HFF-Myc (cell line): ENCODE measurements around the gene RAB3IP.
"Not testable (repeated sequence)": the region's sequence is repeated elsewhere in the genome, so short reads cannot be mapped to it uniquely, and the experiment has no call there.

Experiments
- DNase-seq: peaks from one replicate; pipeline ENCODE4 v3.0.0-alpha.2; 2011; ENCODE audit warnings: low read depth; ENCODE audit errors: extremely low read depth
- H3K4me3 ChIP-seq: replicated peaks from 2 replicates; pipeline ENCODE4 v1.5.1; 2011; ENCODE audit warnings: low read depth, mild to moderate bottlenecking, control low read depth, low read length
- TF ChIP-seq, protein P1 (sequence below): IDR thresholded peaks from 2 replicates; pipeline ENCODE4 v1.5.1; 2012; ENCODE audit warnings: mild to moderate bottlenecking, low read depth, low read length, control low read depth; ENCODE audit errors: missing control alignments

The RAB3IP gene

GRCh38 chr12:69840727-69841126, 102.1 kb downstream of the RAB3IP start:
- H3K4me3 ChIP-seq, result no peak overlapping the region
- no peak for DNase-seq
- TF ChIP-seq, protein P1, sequence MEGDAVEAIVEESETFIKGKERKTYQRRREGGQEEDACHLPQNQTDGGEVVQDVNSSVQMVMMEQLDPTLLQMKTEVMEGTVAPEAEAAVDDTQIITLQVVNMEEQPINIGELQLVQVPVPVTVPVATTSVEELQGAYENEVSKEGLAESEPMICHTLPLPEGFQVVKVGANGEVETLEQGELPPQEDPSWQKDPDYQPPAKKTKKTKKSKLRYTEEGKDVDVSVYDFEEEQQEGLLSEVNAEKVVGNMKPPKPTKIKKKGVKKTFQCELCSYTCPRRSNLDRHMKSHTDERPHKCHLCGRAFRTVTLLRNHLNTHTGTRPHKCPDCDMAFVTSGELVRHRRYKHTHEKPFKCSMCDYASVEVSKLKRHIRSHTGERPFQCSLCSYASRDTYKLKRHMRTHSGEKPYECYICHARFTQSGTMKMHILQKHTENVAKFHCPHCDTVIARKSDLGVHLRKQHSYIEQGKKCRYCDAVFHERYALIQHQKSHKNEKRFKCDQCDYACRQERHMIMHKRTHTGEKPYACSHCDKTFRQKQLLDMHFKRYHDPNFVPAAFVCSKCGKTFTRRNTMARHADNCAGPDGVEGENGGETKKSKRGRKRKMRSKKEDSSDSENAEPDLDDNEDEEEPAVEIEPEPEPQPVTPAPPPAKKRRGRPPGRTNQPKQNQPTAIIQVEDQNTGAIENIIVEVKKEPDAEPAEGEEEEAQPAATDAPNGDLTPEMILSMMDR, result no peak

GRCh38 chr12:69843608-69844007, 104.9 kb downstream of the RAB3IP start:
- no peak for DNase-seq
- no peak overlapping the region for H3K4me3 ChIP-seq
- TF ChIP-seq, protein P1, result no peak

DNA sequence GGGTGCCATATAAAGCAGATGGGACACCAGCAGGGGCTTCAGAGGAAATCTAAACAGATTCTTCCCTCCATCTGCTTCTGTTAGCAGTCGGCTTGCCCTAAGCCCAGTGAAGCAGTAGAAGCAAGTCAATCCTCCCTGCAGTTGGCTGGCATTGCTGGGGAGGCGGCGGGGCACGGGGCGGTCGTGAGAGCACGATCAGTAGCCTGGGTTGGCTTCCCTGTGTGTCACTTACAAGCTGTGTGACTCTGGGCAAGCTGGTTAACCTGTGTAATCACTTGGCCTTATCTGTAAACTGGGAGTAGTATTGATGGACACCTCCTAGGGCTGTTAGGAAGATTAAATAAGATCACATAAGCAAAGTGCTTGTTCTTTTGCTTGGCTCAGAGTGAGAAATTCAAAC, 105.8 kb downstream of the RAB3IP start:
- TF ChIP-seq, protein P1, result no peak

GRCh38 chr12:69844836-69845235, 106.2 kb downstream of the RAB3IP start:
- no peak for DNase-seq
- TF ChIP-seq, protein P1, result no peak
- H3K4me3 ChIP-seq, result no peak overlapping the region

More for the DNA sequence above, 105.8 kb downstream of the RAB3IP start:
- no peak for DNase-seq
- no peak overlapping the region for H3K4me3 ChIP-seq

- no peak overlapping the region for H3K4me3 ChIP-seq
- no peak for DNase-seq
- TF ChIP-seq, protein P1, result no peak
These were observed 108.3 kb downstream of the RAB3IP start for GRCh38 chr12:69846976-69847375.

DNA sequence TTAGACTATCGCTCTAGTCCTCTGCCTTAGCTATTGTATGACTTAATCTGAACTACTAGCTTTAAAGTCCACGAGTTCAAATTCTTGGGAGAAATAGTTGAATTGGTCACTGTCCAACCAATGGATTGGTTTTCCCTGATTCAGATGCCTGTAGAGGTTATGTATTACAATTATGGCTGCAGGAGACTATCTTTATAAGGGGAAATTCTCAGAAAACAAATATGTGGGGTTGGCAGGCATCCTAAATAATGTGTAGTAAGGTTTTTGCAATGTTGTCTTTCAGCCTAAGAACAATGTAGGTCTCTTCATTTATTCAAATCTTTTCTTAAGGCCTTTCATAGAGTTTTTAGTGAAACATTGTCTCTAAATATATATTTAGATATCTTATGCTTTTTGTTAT, 113.3 kb downstream of the RAB3IP start:
- TF ChIP-seq, protein P1, result no peak
- no peak overlapping the region for H3K4me3 ChIP-seq

GRCh38 chr12:69853176-69853961, 114.7 kb downstream of the RAB3IP start:
- not testable (repeated sequence) for H3K4me3 ChIP-seq, DNase-seq

More for the DNA sequence above, 113.3 kb downstream of the RAB3IP start:
- no peak for DNase-seq
